Measurements from ENCODE around the gene THAP6.

THAP6 gene

DNA sequence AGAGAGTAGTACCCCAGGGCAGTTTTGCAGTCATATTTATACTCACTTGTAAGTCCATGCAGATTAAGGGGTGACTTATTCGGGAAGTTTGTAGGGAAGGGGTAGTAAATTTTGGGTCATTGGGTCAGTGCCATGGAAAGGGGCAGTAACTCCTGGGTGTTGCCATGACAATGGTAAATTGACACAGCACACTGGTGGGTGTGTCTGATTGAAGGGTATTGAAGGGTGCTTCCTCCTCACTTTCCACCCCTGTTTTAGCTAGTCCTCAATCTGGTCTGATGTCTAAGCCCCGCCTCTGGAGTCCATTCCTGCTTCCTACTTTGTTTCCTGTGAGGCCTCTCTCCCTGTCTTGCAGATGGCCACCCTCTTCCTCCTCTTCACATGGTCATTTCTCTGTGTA, 53.5 kb downstream of the THAP6 start:
- peaks cover 5 to 6% of the 10 kb centered on the region in 2 donors for H3K27me3 ChIP-seq (ENCODE audit: control insufficient read depth in 1 of 2, insufficient read depth in 2 of 2, low read length in 2 of 2)
- no peak overlapping the region for H3K4me3 ChIP-seq (ENCODE audit: low read length in 2 of 2)
- H3K4me1 ChIP-seq (ENCODE audit: control insufficient read depth, insufficient read depth, low read length): no peaks in the 10 kb centered on the region
- H3K36me3 ChIP-seq (ENCODE audit: control insufficient read depth in 2 of 2, insufficient read depth in 2 of 2, low read length in 2 of 2): no peaks in the 10 kb centered on the region
- no peak overlapping the region for H3K9ac ChIP-seq (ENCODE audit: low read length in 2 of 2)
- H3K9me3 ChIP-seq (ENCODE audit: control insufficient read depth in 2 of 2, low read length in 2 of 2): no peaks in the 10 kb centered on the region
- no peak overlapping the region for H3K27ac ChIP-seq (ENCODE audit: low read length)

Measured in stomach smooth muscle (tissue), 2 donors.